GM11168 (cell line): ENCODE data around the gene PRSS1.
"Not testable (repeated sequence)": the region's sequence is repeated elsewhere in the genome, so short reads cannot be mapped to it uniquely, and the experiment has no call there.

Experiments
- in situ Hi-C: fragments of 300-500 bp; cut with MboI; formaldehyde crosslinking; loops from one replicate; pipeline ENCODE4 v1.12.0; 2022; ENCODE audit warnings: low sequenced_read_pairs; ENCODE audit not compliant: unreplicated experiment

Gene PRSS1

DNA sequence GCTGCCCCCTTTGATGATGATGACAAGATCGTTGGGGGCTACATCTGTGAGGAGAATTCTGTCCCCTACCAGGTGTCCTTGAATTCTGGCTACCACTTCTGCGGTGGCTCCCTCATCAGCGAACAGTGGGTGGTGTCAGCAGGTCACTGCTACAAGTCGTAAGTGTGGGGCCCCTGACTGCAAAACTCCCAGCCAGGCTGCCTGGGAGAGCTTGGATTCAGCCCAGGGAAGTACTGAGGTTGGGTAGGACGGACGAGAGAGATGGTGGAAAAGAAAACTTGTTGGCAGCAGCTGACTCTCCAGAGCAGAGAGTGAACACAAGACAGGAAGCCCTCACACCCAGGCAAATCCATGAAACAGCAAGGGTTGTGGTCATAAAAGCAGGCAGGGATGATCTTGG is 22.8 kb downstream of the PRSS1 start:
- in situ Hi-C loops = no loop called here

DNA sequence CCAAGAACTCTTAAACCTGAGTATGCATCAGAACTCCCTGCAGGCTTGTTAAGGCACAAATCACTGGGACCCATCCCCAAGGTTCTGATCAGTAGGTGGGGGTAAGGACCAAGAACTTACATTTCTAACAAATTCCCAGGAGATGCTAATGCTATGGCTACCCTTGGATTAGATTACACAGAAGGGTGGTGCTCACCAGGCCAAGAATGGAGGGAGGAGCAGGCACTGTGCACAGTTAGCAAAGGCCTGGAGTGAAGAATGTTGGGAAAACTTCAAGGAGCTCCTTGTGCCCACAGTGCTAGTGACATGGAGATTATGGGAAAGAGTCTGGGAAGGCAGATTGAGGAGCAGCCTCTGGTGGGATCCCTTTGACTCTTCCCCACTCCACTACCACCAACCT is 23.4 kb downstream of the PRSS1 start:
- in situ Hi-C loops = no loop called here

- in situ Hi-C loops = no loop called here
Observed at GRCh38 chr7:142773230-142773629, 24.0 kb downstream of the PRSS1 start.

GRCh38 chr7:142773937-142774744 is 24.9 kb downstream of the PRSS1 start:
- in situ Hi-C loops = no loop called here

- in situ Hi-C loops = no loop called here
Observed at GRCh38 chr7:142774826-142775225, 25.6 kb downstream of the PRSS1 start.

GRCh38 chr7:142775351-142776115 is 26.3 kb downstream of the PRSS1 start:
- in situ Hi-C loops = not testable (repeated sequence)

- in situ Hi-C loops = no loop called here
Observed at GRCh38 chr7:142776206-142776844, 27.1 kb downstream of the PRSS1 start.

- in situ Hi-C loops = not testable (repeated sequence)
Observed at GRCh38 chr7:142776845-142777225, 27.6 kb downstream of the PRSS1 start.

GRCh38 chr7:142777318-142777717 is 28.0 kb downstream of the PRSS1 start:
- in situ Hi-C loops = no loop called here

DNA sequence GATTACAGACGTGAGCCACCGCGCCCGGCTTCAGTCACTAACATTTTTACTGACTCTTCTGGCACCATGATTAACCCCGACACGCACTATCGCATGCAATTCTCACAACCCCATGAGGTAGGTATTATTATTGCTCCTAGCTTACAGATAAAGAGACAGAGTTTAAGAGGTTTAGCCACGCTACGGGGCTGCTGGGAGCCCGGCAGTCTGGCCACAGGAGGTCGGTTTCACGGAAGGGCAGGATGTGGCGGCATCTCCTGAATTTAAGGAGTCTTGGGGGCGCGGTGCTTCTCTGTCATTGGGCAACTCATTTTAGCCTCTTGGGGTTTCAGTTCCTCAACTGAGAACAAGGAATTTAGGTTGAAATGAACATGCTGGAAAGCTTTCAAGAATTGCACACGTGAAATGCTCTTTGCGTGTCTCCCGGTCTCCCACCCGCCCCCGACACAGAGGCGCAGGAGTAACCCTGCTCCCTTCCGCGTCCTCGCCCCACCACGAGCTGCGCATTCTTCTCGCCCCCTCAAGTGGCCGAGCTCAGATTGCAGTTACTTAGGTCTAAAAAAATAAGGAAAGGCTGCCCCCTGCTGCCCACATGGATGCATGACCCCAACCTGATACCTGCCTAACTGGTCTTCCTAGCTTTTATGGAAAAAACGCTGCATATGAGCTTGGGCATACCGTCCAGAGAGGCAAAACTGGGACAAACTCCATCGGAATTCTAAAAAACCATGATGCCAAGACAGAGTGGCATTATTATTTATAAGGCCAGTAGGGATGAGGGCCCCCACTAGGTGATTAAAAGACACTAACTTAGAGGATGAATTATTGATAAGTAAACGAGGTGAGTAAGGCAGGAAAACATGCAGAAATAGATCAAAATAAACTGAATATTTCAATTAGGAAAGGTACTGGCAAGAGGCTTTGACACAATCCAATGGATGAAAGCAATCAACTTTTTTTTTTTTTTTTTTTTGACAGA is 33.9 kb downstream of the PRSS1 start:
- in situ Hi-C loops = no loop called here

DNA sequence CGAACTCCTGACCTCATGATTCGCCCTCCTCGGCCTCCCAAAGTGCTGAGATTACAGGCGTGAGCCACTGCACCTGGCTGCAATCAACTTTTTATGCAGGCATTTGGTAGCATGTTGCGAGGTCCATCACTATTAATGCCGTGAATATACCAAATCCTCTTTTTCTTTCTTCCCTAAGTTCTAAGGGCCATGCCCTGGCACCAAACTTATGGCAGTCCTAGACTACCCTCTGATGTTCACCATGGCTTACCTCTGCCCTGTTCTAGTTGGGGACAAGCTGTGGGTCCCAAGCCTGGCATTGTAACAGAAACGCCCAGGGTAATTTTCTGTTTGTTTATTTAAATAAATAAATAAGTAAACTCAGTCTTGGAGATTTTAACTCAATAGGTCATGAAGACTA is 34.8 kb downstream of the PRSS1 start:
- in situ Hi-C loops = no loop called here

DNA sequence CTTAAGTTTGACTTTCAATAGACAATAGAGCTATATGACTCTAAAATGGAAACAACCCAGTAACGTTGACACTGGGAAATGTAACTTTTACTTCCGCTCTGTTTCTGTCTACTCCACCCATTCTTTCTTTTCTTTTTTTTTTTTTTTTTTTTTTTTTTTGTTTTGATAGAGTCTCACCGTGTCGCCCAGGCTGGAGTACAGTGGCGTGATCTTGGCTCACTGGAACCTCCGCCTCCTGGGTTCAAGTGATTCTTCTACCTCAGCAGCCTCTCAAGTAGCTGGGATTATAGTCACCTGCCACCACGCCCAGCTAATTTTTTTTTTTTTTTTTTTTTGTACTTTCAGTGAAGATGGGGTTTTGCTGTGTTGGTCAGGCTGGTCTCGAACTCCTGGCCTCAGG is 35.4 kb downstream of the PRSS1 start:
- in situ Hi-C loops = no loop called here

DNA sequence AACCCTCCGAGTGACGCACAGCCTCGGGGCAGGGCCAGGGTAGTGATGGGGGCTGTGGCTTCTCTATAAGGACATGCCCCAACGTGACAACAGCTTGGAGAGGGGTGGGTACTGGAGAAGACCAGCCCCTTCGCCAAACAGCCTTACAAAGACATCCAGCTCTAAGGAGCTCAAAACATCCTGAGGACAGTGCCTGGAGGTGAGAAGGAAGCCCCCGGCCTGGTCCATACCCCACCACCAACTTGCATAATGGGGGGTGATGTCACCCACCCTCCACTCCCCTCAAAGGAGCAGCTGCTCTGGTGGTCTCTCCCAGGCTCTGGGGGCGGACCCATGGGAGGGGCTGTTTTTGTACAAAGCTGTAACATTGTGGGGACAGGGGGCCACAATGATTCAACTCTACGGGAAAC is 36.6 kb downstream of the PRSS1 start:
- in situ Hi-C loops = no loop called here

GRCh38 chr7:142787034-142787768 is 37.9 kb downstream of the PRSS1 start:
- in situ Hi-C loops = no loop called here

- in situ Hi-C loops = no loop called here
Observed at GRCh38 chr7:142787783-142788182, 38.5 kb downstream of the PRSS1 start.

DNA sequence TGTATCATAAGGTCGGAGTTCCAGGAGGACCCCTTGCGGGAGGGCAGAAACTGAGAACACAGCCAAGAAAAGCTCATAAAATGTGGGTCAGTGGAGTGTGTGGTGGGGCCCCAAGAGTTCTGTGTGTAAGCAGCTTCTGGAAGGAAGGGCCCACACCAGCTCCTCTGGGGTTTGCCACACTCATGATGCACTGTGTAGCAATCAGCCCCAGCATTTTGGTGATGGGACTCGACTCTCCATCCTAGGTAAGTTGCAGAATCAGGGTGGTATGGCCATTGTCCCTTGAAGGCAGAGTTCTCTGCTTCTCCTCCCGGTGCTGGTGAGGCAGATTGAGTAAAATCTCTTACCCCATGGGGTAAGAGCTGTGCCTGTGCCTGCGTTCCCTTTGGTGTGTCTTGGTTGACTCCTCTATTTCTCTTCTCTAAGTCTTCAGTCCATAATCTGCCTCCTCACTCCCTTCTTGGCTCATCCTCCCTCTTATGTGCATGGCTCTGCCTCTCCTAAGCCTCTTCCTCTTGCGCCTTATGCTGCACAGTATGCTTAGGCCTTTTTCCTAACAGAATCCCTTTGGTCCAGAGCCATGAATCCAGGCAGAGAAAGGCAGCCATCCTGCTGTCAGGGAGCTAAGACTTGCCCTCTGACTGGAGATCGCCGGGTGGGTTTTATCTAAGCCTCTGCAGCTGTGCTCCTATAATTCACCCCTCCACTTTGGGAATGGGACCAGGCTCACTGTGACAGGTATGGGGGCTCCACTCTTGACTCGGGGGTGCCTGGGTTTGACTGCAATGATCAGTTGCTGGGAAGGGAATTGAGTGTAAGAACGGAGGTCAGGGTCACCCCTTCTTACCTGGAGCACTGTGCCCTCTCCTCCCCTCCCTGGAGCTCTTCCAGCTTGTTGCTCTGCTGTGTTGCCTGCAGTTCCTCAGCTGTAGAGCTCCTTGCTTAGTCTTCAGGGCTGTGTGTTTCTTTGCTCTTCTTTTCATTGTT is 39.3 kb downstream of the PRSS1 start:
- in situ Hi-C loops = no loop called here

DNA sequence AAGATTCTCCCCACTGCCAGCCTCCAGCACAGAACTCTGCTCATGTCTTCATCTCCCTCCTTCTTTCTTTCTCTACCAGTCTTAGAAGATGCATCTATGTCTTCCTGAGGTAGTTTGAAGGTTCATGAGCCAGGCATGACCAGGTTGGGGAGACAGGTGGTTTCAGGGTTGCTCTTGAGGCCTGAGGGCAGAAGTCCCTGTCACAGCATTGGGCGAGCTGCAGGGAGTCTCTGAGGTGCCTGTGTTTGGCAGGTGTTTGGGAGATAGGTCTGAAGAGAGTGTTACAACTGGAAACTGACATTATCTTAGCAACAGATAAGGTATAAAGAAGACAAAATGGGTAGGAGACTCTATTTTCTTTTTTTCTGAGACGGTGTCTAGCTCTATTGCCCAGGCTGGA is 40.2 kb downstream of the PRSS1 start:
- in situ Hi-C loops = no loop called here

DNA sequence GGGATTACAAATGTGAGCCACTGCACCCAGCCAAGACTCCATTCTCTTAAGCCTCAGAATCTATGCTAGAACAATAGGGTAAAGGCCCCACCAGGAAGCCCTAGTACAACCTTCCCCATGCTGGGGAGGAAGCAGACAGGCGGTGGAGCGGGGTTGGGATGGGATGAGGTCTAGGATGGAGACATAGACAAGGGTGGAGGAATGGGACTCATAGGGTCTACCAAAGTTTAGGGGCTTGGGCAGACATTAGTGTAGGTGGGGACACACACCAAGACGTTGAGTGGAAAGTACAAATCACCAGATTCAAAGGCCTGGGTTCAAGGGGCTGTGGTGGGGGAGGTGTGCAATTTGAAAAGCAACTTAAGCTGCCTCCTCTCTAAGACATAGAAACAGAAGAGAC is 40.8 kb downstream of the PRSS1 start:
- in situ Hi-C loops = no loop called here
